ENCODE results near the gene ATG4B. TPM values are rescaled to one million over a fixed set of nuclear protein-coding genes. Genes with fewer than 3 reads are reported as not detected.
A peak's percentile ranks its signal among the peaks of the same experiment; 100 is the strongest.

The ATG4B gene
- total RNA-seq, 1 donor from 2014 or later: 78.1 TPM

DNA sequence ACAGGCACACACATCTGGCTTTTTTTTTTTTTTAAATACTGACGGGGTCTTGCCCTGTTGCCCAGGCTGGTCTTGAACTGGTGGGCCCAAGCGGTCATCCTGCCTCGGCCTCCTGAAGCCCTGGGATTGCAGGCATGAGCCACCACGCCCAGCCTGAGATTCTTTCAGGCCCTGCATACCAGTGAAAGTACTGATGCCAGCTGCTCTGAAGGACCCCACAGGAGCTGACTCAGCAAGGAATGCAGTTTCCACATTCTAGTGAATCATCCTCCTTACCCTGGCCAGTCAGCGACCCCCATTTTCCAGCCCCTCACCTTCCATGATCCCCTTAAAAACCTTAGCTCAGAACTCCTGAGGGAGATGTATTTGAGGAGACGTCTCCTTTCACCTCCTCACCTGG lies 55.0 kb downstream of the ATG4B start:
- Mint-ChIP-seq H3K36me3 (ENCODE audit: unreplicated experiment) (peaks cover 11% of the 10 kb centered on the region), H3K27me3 (ENCODE audit: unreplicated experiment) (no peaks in the 10 kb centered on the region), H3K4me1 (ENCODE audit: unreplicated experiment) (peaks cover 11% of the 10 kb centered on the region), H3K9me3 (ENCODE audit: unreplicated experiment) (no peaks in the 10 kb centered on the region), H3K27ac (ENCODE audit: unreplicated experiment) (no peak overlapping the region), H3K4me3 (ENCODE audit: unreplicated experiment) (no peak overlapping the region)
- no peak for DNase-seq (ENCODE audit: extremely low spot score, unreplicated experiment)
- TF ChIP-seq, protein P1, sequence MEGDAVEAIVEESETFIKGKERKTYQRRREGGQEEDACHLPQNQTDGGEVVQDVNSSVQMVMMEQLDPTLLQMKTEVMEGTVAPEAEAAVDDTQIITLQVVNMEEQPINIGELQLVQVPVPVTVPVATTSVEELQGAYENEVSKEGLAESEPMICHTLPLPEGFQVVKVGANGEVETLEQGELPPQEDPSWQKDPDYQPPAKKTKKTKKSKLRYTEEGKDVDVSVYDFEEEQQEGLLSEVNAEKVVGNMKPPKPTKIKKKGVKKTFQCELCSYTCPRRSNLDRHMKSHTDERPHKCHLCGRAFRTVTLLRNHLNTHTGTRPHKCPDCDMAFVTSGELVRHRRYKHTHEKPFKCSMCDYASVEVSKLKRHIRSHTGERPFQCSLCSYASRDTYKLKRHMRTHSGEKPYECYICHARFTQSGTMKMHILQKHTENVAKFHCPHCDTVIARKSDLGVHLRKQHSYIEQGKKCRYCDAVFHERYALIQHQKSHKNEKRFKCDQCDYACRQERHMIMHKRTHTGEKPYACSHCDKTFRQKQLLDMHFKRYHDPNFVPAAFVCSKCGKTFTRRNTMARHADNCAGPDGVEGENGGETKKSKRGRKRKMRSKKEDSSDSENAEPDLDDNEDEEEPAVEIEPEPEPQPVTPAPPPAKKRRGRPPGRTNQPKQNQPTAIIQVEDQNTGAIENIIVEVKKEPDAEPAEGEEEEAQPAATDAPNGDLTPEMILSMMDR (IDR thresholded peaks at IDR 0.05): no peak

DNA sequence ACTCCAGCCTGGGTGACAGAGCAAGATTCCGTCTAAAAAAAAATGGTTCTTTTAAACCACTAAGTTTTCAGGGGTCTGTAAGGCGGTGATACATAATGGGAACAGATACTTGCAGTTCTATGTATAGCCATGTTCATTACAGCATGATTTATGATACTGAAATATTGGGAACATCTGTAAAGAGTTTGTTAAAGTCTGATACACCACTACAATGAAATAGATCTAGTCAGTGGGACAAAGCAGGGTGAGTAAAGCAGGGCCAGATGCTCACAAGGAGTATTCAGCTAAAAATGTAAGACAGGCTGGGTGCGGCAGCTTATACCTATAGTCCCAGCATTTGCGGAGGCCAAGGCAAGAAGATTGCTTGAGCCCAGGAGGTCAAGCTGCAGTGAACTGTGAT lies 58.2 kb downstream of the ATG4B start:
- Mint-ChIP-seq H3K36me3 (ENCODE audit: unreplicated experiment) (peaks cover 11% of the 10 kb centered on the region), H3K4me1 (ENCODE audit: unreplicated experiment) (peaks cover 5% of the 10 kb centered on the region), H3K27me3 (ENCODE audit: unreplicated experiment) (no peaks in the 10 kb centered on the region), H3K4me3 (ENCODE audit: unreplicated experiment) (no peak overlapping the region), H3K27ac (ENCODE audit: unreplicated experiment) (no peak overlapping the region), H3K9me3 (ENCODE audit: unreplicated experiment) (no peaks in the 10 kb centered on the region)
- TF ChIP-seq, protein P1 (IDR thresholded peaks at IDR 0.05): no peak
- no peak for DNase-seq (ENCODE audit: extremely low spot score, unreplicated experiment)

DNA sequence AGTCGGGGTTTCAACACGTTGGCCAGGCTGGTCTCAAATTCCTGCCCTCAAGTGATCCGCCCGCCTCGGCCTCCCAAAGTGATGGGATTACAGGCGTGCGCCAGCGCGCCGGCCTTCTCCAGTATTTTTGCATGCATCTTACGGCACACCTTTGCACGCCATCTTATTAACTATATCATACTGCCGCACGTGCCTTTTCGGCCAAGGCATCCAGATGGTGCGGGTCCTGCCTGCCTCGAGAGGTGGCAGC lies 63.6 kb downstream of the ATG4B start:
- H3K4me1 Mint-ChIP-seq (ENCODE audit: unreplicated experiment): peaks cover 15% of the 10 kb centered on the region
- peak overlapping the region; percentile 74 for H3K4me3 Mint-ChIP-seq (ENCODE audit: unreplicated experiment)
- TF ChIP-seq, protein P1 (IDR thresholded peaks at IDR 0.05): peak; percentile 59
- H3K36me3 Mint-ChIP-seq (ENCODE audit: unreplicated experiment): peaks cover 7% of the 10 kb centered on the region
- H3K27ac Mint-ChIP-seq (ENCODE audit: unreplicated experiment): peak overlapping the region; percentile 86
- no peak for DNase-seq (ENCODE audit: extremely low spot score, unreplicated experiment)
- peaks cover 5% of the 10 kb centered on the region for H3K9me3 Mint-ChIP-seq (ENCODE audit: unreplicated experiment)
- no peaks in the 10 kb centered on the region for H3K27me3 Mint-ChIP-seq (ENCODE audit: unreplicated experiment)

DNA sequence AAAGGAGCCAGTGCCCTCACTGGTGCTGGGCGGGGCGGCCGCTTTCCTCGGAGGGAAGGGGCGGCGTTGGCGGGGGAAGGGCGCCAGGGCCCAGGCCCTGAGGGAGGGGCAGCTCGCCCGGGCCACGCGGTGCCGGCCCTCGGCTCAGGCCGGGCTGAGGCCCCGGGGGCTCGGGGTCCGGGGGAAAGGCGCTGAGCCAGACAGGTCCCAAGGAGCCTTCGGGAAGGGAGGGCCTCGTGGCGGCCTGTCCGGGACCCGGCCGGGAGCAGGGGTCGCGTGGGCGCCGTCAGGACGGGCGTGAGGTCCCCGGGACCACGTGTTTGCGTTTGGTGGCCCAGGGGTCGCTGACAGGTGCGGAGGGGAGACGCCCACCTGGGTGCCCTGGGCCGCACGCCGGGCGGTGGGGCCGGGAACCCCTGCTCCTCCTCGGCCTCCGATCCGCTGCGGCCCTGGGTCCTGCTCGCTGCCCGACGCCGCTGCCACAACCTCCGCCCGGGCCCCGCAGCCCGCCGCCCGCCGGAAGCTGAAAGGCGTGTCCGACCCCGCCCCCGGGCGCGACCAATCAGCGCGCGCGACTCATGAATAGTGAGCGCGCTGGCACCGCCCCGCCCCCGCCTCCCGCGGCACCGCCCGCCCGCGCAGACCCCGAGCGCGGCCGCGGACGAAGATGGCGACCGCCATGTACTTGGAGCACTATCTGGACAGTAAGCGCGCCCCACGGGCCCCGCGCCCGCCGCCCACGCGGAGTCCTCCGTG lies 64.1 kb downstream of the ATG4B start, which contains the start of gene ING5:
TSS of gene ING5 (plus strand) at position 641 of the 756 bp plus-strand sequence. CDS start at position 668, 27 bp downstream.
- peaks cover 5% of the 10 kb centered on the region for H3K9me3 Mint-ChIP-seq (ENCODE audit: unreplicated experiment)
- peaks cover 11% of the 10 kb centered on the region for H3K36me3 Mint-ChIP-seq (ENCODE audit: unreplicated experiment)
- DNase-seq (ENCODE audit: extremely low spot score, unreplicated experiment): peak; percentile 99
- no peaks in the 10 kb centered on the region for H3K27me3 Mint-ChIP-seq (ENCODE audit: unreplicated experiment)
- peak within 1 kb of the TSS; percentile 86 for H3K27ac Mint-ChIP-seq (ENCODE audit: unreplicated experiment)
- H3K4me1 Mint-ChIP-seq (ENCODE audit: unreplicated experiment): peaks cover 15% of the 10 kb centered on the region
- TF ChIP-seq, protein P1 (IDR thresholded peaks at IDR 0.05): no peak
- peak within 1 kb of the TSS; percentile 87 for H3K4me3 Mint-ChIP-seq (ENCODE audit: unreplicated experiment)

DNA sequence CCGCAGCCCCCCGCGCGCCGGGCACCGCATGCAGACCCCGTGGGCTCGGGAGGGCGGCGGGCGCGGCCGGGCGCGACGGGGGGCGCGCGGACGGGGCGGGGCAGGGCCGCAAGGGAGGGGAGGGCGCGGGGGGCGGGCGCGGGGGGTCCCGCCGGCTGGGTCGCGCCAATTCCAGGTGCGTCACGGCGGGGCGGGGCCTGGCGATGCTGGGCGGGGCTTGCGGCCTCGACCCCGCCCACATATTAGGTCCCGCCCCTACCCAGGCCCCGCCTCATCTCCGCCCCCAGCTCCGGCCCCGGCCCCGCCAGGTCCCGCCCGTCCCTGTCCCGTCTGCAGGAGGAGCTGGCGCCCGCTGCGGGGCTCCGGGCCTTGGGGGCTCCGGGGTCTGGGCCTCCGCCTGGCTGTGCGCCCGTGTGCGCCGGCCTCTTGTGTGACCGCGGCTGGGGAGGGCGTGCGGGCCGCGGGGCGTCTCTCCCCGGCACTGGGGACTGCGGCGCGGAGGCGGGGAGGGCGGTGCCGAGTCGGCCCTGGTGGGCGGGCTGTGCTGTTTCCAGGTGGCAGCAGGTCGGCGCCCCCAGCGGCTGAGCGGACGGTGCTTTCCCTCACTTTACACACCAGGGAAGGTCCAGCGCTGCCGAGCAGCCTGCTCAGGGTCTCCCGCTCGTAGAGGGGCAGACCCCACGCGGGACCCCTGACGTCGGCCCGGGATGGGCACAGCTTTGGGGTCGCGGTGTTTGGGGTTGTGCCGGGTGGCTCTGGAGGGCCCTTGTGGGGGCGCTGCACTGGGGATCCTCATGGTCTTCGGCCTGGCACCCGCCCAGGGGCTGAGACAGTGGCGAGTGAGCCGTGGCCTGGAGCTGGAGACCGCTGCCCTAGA lies 64.9 kb downstream of the ATG4B start:
- Mint-ChIP-seq H3K4me3 (ENCODE audit: unreplicated experiment) (peak overlapping the region; percentile 87), H3K4me1 (ENCODE audit: unreplicated experiment) (peaks cover 15% of the 10 kb centered on the region), H3K9me3 (ENCODE audit: unreplicated experiment) (peaks cover 5% of the 10 kb centered on the region), H3K36me3 (ENCODE audit: unreplicated experiment) (peaks cover 13% of the 10 kb centered on the region), H3K27ac (ENCODE audit: unreplicated experiment) (peak overlapping the region; percentile 79), H3K27me3 (ENCODE audit: unreplicated experiment) (no peaks in the 10 kb centered on the region)
- TF ChIP-seq, protein P1 (IDR thresholded peaks at IDR 0.05): peak; percentile 34
- DNase-seq (ENCODE audit: extremely low spot score, unreplicated experiment): peak; percentile 96
